IPS-NIHi7 (cell line): ENCODE data around the gene TMEM18.
"Not testable (repeated sequence)": the region's sequence is repeated elsewhere in the genome, so short reads cannot be mapped to it uniquely, and the experiment has no call there.

Experiments used
- DNase-seq: peaks from one replicate; pipeline ENCODE4 v3.0.0; 2012; ENCODE audit warnings: mixed read lengths; ENCODE audit errors: extremely low spot score

TMEM18 gene

DNA sequence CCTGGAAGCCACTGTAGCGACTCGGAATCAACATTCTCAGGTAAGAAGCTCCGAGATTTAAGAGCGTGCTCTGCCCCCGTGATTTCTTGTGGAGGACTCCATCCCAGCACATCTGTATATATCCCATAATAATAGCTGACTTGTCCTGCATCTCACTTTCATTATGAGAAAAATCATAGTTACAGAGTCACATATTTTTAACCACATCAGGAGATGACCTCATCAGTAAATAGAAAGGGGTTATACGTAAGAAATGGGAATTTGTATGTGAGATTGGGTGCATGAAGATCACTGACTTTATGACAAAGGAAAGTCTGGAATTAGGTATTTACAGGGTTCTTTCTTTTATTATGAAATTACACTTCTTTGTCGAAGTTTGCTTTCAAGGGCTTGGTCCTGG lies 16.4 kb upstream of the TMEM18 start:
- no peak for DNase-seq

DNA sequence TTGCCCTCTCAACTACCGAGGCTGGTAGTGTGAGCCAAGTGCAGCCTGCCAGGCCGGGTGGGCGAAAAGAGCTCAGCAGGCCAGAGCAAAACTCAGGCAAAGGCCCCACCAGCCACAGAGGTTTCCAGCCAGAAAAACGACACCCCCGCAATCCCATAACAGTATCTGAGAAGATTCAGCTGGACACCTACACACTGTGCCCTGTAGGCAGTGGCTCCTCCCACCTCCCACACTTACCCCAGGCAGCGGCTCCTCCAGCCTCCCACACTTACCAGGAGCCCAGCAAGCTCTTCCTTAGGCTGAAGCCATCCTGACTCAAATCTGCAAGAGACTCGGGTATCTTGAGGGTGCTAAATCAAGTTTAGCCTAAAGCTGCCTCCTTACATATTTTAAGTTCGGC lies 15.6 kb upstream of the TMEM18 start:
- DNase-seq = no peak

DNA sequence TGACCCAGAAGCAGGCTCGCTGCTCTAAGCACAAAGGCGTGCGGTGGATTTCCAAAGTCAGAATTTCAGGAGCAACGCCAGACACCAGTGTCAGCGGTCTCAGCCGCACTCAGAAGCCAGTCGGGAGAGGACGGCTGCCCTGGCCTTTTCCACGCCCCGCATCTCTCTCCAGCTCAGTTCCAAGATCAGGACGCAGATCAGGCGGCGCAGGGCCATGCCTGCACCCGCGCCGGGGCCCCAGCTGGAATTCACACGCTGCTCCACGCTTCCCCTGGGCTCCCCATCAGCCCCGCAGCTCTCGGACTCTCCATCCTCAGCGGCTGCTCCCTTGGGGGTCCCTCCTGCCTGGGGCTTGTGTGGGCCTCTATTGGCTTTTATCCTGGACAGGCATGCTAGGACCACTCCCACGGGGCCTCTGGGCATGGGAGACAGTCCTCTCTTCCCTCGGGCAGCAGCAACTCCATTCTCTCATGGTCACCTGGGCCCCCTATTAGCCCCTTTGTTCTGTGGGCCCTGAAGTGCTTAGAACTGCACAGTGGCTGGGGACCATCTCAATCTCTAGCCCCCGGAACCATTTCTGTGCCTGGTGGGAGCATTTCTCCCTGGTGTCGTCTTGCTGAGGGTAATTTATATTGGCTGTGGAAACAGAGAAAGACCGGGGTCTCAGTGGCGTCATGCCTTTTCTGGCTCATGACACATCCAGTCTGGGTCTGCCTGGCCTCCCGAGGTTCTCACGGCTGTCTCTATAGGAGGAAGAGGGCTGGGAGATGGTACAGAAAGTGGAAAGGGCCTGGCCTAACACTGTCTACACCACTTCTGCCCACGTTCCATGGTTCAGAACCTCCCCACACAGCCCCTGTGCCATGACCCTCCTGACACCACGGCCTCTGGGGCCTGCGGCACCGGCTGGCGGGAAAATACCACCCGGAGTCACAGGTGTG lies 14.9 kb upstream of the TMEM18 start:
- DNase-seq = no peak

DNA sequence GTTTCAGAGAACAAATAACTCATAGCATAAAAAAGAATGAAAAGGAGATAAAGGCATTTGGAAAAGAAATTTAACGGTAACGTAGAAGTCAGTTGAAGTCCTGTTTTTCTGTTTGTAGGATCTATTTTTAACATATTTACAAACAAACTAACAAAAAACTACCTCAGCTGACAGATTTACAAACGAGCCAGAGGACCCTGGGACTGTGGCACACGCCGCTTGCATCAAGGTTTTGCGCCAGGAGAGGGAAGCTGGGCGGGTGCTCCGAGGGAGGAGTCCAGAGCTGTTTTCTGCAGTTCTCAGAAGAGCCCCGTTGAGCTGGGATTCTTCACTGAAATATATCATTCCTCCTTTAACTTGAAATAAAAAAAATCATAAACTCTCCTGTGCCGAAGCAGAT lies 13.6 kb upstream of the TMEM18 start:
- DNase-seq = no peak

DNA sequence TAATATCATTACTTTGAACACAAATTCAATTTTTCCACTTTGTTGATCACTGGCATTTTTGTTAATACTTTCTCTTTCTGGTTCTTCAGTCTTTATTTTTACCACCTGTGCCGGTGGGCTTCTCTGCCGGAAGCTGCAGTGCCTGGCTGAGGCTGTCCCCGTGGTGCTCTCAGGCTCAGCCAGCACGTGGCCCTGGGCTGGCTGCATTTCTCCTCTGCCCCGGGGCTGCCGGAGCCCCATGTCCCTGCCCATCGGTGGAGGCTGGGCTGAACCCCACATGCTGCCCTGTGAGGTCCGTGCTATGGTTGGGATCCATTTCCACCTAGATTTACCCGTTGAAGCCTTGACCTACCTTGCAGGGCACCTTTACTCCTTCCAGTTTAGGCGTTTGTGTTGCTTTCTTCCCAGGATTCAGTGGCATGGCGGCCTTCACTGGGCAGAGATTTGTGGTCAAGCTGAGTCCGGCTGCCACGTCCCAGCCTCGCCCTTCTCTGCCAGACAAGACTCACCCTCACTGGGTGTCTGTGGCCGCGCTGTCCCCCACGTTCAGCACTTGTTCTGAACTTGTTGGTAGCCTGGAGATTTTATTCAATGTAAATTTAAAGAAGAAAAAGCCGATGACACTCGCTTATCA lies 12.8 kb upstream of the TMEM18 start:
- DNase-seq = no peak

DNA sequence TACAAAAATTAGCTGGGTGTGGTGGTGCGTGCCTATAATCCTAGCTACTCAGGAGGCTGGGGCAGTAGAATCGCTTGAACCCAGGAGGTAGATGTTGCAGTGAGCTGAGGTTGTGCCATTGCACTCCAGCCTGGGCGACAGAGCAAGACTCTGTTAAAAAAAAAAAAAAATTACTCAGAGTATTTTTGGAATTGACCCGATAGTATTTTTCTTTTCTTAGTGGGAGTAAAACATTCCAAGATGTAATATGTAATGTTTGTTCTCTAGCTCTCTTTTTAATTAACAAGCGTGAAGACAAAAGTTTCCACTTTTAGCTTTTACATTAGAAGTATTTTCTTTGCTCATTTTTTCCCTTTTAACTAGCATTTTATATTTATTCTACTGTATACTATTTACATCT lies 12.0 kb upstream of the TMEM18 start:
- DNase-seq = no peak

DNA sequence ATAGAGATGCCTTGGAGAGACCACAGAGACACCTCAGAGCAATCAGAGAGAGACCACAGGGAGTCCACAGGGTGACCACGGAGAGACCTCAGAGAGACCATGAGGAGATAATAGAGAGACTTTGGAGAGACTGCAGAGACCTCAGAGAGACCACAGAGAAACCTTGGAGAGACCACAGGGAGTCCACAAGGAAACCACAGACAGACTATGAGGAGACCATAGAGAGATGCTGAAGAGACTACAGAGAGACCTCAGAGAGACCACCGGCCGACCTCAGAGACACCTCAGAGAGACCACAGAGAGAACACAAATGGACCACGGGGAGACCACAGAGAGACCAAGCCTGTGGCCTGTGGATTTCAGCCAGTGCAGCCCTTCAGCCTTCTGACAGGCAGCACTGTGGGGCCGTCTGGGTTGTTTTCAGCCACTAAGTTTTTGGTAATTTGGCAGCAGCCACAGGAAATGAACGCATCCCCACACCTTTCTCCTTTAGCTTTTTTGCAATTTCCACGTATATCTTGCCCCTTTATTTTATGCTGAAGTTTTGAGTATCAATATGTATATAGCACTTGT lies 11.4 kb upstream of the TMEM18 start:
- no peak for DNase-seq

DNA sequence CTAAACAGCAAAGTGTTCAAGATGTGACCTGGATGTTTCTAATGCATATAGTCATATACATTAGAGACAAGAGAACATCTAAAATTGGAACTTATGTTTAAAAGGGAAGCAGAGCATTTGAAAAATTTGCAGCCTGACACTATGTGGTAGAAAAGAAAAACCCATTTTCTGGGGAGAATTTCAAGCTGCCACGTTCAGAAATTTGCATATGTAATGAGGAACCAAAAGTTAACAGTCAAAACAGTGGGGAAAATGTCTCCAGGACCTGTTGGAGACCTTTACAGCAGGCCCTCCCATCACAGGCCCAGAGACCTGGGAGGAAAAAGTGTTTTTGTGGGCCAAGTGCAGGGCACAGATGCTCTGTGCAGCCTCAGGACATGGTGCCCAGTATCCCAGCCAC lies 8.2 kb upstream of the TMEM18 start:
- DNase-seq = no peak

DNA sequence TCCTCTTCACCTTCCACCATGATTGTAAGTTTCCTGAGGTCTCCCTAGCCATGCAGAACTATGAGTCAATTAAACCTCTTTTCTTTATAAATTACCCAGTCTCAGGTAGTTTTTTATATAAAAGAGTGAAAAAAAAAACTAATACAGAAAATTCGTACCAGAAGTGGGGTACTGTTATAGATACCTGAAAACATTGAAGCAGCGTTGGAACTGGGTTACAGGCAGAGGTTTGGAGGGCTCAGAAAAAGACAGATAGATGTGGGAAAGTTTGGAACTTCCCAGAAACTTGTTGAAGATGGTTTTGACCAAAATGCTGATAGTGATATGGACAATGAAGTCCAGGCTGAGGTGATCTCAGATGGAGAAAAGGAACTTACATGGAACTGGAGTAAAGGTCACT lies 7.7 kb upstream of the TMEM18 start:
- not testable (repeated sequence) for DNase-seq

DNA sequence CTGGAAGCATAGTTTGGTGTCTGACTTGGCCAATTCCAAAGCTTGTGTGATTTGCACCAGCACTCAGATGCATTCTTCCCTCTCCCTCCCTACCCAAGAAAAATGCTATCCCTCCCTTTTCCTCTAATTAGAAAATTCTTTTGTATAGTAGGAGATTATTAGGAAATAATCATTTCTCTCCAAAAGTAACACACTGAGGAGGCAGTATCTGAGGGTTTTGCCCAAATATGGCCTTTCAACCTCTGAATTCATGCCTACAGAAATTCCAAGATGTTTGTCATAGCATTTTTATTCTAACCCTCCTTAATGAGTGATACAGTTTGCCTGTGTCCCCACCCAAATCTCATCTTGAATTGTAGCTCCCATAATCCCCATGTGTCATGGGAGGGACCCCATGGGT lies 5.0 kb upstream of the TMEM18 start:
- DNase-seq = no peak

DNA sequence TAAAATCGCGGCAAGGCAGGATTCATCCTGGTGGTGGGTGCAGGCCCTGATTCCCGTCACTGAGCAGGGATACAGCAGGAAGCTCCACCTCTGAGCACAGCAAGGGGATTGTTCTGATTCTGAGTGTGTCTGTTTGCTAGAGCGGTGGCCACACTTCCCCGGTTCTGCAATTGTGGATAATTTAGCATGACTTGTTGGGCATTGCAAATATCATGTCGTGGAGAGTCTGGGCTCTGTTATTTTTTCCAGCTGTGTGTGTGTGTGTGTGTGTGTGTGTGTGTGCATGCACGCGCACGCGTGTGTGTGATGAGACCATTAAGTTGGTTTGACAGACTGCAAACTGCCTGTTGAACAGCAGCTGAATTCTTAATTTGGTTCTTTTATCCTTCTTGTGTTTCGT lies 4.1 kb upstream of the TMEM18 start:
- no peak for DNase-seq

DNA sequence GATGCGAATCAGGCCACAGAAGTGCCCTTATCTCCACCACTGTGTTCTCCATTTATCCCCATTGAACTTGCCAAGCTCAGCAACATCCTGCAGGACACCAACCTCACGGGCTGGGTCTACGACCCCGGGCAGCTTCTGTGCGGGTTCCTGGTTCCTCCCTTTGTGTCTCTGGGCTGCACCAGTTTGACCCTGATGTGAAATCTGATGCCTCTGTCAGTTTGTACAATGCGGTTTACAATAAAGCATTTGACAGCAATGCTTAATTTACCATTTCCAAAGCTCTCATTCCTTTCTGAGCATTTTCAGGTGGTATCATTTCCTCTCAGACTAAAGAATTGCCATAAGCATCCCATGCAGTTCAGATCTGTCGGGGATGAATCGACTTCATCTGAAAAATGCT lies 3.3 kb upstream of the TMEM18 start:
- DNase-seq = no peak

DNA sequence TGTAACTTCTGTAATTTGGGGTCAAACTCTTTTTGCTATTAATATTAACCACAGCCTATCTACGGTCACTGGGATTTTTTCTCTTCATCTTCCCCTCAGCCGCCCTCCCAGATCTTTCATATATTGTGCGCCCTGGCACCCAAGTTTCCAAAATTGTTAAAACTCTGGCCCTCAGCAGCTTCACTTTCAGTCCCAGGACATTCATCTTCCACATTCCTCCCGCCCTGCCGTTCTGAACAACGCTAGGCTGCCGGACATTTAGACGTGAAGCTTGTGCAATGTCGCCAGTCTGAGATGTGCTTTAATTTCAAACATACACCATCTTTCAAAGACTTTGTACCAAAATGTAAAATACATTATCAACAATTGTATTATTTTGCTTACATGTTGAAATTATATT lies 1.8 kb upstream of the TMEM18 start:
- no peak for DNase-seq

DNA sequence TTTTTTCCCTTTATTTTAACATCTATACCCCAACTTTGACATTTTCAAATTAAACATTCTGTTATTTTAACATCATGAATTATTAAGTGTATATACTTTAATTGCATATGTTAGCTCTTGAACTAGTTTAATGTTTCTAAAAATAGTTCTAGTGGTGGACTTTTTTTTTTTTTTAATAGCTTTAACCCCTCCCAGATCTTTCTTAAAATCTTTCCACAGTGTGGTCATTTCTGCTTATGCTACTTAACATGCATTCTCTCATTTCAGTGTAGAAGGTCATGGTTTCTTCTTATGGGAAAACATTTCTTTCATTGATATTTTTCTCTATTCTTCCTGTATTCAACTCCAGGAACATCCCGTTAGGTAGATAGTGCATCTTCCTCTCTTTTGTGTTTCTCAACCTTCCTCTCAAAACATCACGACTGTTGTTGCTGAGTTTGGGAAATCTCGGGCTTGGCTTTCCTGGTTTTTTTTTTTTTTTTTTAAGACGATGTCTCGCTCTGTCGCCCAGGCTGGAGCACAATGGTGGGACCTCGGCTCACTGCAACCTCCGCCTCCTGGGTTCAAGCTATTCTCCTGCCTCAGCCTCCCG lies 849 bp upstream of the TMEM18 start:
- DNase-seq = no peak

DNA sequence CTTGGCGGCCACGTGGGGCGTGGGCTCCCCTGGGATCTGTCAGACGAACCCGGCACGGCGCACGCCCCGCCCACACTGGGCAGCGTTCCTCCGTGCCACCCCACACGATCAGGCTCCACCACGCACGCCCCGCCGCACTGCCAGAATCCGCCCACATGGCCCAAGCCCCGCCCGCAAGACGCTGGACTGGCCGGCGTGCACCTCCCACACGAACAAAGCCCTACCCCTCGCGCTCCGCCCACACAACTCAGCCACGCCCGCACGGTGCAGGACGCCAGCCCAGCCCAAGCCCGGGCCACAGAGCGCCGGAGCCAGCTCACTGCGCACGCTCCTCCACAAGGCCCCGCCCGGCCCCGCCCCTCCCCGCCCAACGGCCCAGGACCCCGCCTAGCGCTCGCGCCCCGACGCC lies 555 bp downstream of the TMEM18 start:
- DNase-seq = peak; percentile 97

DNA sequence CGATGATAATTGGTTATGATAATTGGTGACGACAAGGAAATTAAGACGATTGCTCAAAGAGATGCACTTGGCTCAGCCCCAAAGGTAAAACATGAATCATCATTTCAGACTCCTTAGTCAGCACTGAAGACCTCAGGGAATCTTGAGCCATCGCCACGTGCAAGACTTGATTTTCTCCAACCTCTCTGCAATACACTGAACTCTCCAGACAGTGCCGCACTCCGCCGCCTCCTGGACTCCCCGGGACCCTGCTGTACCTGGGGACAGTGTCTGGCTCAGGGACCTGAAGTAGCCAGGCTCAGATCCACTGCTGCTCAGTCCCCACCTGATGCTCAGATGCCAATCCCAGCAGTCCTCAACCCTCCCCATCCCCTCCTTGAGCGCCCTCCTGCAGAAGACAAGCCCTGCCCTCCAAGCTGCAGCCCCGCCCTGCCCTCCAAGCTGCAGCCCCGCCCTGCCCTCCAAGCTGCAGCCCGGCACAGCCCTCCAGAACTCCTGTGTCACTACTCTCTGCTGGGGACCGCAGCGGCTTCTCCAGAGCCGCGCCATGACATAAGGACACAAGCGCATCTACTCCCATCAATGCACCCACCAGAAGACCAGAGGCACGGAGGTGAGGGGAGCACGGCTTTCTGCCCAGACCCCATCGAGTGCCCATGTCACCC lies 1.1 kb downstream of the TMEM18 start:
- peak; percentile 75 for DNase-seq

DNA sequence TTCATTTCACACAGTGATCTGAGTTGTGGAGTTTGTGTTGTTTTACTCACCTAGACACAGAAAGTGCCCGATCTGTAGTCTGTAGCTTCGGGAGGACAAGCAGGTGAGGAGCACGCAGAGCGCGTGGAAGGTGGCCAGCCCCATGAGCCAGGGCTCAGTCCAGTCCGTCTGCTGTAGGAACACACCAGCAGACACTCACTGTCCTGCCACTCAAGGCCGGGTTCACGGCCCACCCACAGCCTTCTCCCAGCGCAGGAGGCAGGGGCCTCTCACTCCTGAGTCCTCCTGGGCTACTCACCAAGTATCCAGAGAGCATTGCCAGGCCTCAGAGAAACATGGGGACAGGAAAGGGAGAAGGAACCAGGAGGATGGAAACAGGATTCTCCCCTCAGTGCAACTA lies 1.7 kb downstream of the TMEM18 start:
- no peak for DNase-seq

DNA sequence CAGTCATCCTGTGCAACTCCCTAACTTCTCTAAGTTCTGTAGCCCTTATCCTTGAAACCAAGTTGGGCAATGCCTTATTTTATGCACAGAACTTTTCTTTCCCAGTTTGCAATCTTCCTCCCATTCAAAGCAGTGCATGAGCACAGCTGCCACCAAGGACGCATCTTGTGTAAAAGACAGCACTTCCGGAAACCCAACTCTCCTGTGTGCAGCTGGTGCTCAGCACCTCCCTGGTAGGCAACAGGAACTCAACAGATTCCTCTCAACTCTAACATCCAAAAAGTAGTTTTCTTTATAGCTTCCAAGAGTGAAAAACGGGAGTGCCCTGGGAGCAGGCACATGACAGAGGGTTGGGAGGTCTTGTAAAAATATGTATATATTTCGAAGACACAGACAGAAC lies 2.2 kb downstream of the TMEM18 start:
- no peak for DNase-seq

DNA sequence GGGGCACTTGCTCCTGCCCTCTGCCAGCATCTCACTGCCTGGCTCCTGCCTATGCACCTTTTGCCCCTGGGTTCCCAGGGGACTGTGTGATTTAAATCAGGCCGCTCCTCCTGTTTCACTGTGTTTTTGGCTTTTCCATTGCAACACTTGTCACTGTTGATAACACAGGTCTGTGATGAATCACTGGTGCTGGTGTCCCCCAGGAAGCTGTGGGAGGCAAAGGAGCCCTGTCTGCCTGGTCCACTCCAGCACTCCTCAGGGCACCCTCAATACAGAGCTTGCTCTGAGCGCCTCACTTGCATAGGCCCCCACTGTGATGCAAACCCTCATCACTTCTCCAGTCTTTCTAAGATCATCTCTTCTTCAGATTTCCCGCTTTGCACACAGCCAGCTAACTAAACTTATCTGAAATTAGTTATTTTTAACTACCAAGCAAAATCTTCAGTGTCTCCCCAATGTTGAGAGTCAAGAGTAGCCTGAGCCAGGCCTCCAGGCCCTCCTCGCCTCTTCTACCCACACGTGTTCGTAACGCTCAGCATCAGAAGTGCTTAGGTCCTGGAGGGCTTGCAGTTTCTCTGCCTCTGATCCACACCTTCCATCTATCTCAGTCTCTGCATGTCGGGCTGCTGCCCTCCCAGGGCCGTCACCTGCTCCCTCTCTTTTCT lies 2.8 kb downstream of the TMEM18 start:
- DNase-seq = no peak

DNA sequence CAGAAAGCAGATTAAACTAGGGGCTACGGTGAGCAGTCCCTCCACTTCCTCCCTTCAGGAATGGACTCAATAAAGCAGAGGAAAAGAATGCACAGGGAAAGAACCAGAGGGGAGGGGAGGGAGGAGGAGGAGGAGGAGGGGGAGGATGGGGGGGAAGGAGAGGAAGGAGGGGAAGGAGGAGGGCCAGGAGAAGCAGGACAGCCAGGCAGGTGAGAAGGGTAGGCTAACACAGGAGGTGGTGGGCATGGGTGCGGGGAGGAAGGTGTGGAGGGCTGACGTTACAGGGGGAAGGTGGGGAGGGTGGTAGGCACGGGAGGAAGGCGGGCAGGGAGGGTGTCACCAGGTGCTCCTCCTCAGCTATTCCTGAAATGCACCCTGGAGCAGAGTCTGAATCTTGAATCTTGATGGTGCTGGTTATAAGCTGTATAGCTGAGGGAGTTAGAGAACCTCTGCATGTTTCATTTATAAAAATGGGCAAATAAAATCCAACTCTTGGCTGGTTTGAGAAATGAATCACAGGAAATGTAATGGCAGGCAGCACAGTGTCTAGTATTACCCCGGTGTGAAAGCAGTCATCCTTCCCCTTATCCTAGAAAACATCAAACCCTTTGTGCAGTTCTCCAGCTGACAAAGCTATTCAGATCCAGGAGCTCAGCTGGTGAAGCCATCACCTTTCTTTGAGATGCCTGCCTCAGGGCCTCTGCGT lies 3.4 kb downstream of the TMEM18 start:
- no peak for DNase-seq

DNA sequence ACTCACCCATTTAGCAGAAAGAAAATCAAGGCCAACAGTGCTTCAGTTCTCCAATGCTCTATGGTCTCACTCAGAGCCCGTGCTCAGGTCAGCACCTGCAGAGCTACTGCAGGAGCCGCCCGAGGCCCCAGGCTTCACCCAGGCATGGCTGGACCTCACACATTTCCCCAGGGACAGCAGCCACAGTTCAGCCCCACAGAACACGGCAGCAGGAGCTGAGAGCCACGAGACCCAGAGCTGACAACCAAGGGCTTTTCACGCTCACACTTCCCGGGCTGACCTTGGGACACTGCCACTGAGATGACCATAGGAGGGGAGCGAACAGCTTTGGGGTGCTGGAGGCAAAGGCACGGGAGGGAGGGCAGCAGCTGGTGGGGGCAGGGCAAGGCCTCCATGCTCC lies 4.2 kb downstream of the TMEM18 start:
- no peak for DNase-seq
